SK-N-SH (cell line): ENCODE measurements around the gene NBEAL2.

Experiments
- CTCF ChIP-seq: fragments of 200-600 bp; sonication (generic); IDR thresholded peaks from 2 replicates; pipeline ENCODE4 v1.6.1; 2017; ENCODE audit warnings: antibody characterized with exemption, mild to moderate bottlenecking, moderate library complexity
- MEF2A ChIP-seq: IDR thresholded peaks from 2 replicates; pipeline ENCODE4 v1.4.0; 2012; ENCODE audit warnings: low read depth, borderline replicate concordance
- PBX3 ChIP-seq: IDR thresholded peaks from 2 replicates; pipeline ENCODE4; 2012
- SIN3A ChIP-seq: IDR thresholded peaks from 2 replicates; pipeline ENCODE4 v1.6.1; 2012; ENCODE audit warnings: low read depth, mild to moderate bottlenecking, low read length, moderate library complexity, borderline replicate concordance
- TAF1 ChIP-seq: IDR thresholded peaks from 2 replicates; pipeline ENCODE4 v1.6.1; 2012; ENCODE audit warnings: low read depth, mild to moderate bottlenecking, low read length, moderate library complexity, borderline replicate concordance
- TCF12 ChIP-seq: IDR thresholded peaks from 2 replicates; pipeline ENCODE4 v1.4.0; 2012
- USF1 ChIP-seq: IDR thresholded peaks from 2 replicates; pipeline ENCODE4 v1.4.0; 2012; ENCODE audit warnings: low read depth, borderline replicate concordance
- USF2 ChIP-seq: fragments of 150-350 bp; IDR thresholded peaks from 2 replicates; pipeline ENCODE4 v1.6.1; 2017; ENCODE audit warnings: antibody characterized with exemption, low read length, low read depth, borderline replicate concordance

GRCh38 chr3:46957092-46957820 is 22.2 kb upstream of the NBEAL2 start:
- TF ChIP-seq PBX3: no peak
- TF ChIP-seq CTCF: no peak
- no peak for TF ChIP-seq TCF12
- no peak for TF ChIP-seq MEF2A
- no peak for TF ChIP-seq SIN3A
- no peak for TF ChIP-seq USF1
- no peak for TF ChIP-seq TAF1
- TF ChIP-seq USF2: no peak
